Body of pancreas (tissue), 4 donors: Measurements from ENCODE around the gene PYGO2. TPM values are rescaled to one million over a fixed set of nuclear protein-coding genes. Genes with fewer than 3 reads are reported as not detected.
"Not testable (repeated sequence)": the region's sequence is repeated elsewhere in the genome, so short reads cannot be mapped to it uniquely, and the experiment has no call there.

Experiments used
- ATAC-seq: fragments of 150-250 bp; one replicate; pipeline ENCODE4 v1.9.1; 2016
- DNase-seq, 4 donors: peaks; one replicate each; pipeline ENCODE4 v3.0.0-alpha.2; 2019
- H3K27ac ChIP-seq, 4 donors: fragments of 200-600 bp; sonication (generic); 1 replicate in 3 of 4; 2 replicates in 1 of 4; pipeline versions ENCODE4 v1.5.1 to v1.6.1; 2016 to 2019; ENCODE audit warnings: mild to moderate bottlenecking in 1 of 4, mixed read lengths in 1 of 4, moderate library complexity in 1 of 4
- H3K27me3 ChIP-seq, 2 donors: fragments of 200-600 bp; sonication (generic); one replicate each; pipeline ENCODE4 v1.6.0; 2016; ENCODE audit warnings: mild to moderate bottlenecking in 1 of 2
- H3K36me3 ChIP-seq, 2 donors: fragments of 200-600 bp; sonication (generic); replicated peaks in 1 of 2; 2 replicates each; pipeline ENCODE4 v1.5.1; 2016; ENCODE audit warnings: low read depth in 2 of 2; ENCODE audit not compliant: insufficient read depth in 1 of 2
- H3K4me1 ChIP-seq: fragments of 200-600 bp; sonication (generic); one replicate; pipeline ENCODE4 v1.6.0; 2016
- H3K4me3 ChIP-seq, 2 donors: fragments of 200-600 bp; sonication (generic); 1 replicate in 1 of 2; 2 replicates in 1 of 2; pipeline ENCODE4 v1.5.1; 2016 to 2019
- H3K9me3 ChIP-seq, 3 donors: fragments of 200-600 bp; sonication (generic); 1 replicate in 2 of 3; 2 replicates in 1 of 3; pipeline ENCODE4 v1.5.1; 2016
- POLR2A ChIP-seq, 3 donors: fragments of 450-650 bp; IDR thresholded peaks; one replicate each; pipeline ENCODE4 v1.6.1; 2016; ENCODE audit warnings: antibody characterized with exemption in 3 of 3, mild to moderate bottlenecking in 2 of 3
- WGBS, 2 donors: methylation state at CpG; one replicate each; pipeline ENCODE4 v1.1.5; 2017; 5-methylcytosine and 5-hydroxymethylcytosine counted together
- intact Hi-C: fragments of 100-400 bp; cut with DNase I; formaldehyde crosslinking; loops from one replicate; pipeline ENCODE4 v1.15.1; 2023
- total RNA-seq, 2 donors: library from RNA; depleted of rRNA; stranded (reverse); fragments of >200 nt; gene quantifications; one replicate each; pipeline ENCODE4 v1.1.0, GENCODE V29; 2016
- TF ChIP-seq, protein P1 (sequence below), 7 experiments: fragments of 450-650 bp in 4 of 7; fragments of 200-600 bp in 3 of 7; sonication (generic) in 3 of 7; IDR thresholded peaks; one replicate each; pipeline ENCODE4 v1.5.1; 2016 to 2019; ENCODE audit warnings: antibody characterized with exemption in 7 of 7

Gene PYGO2
- total RNA-seq, 2 donors from 2014 or later, result 10.9 to 15.2 TPM

DNA sequence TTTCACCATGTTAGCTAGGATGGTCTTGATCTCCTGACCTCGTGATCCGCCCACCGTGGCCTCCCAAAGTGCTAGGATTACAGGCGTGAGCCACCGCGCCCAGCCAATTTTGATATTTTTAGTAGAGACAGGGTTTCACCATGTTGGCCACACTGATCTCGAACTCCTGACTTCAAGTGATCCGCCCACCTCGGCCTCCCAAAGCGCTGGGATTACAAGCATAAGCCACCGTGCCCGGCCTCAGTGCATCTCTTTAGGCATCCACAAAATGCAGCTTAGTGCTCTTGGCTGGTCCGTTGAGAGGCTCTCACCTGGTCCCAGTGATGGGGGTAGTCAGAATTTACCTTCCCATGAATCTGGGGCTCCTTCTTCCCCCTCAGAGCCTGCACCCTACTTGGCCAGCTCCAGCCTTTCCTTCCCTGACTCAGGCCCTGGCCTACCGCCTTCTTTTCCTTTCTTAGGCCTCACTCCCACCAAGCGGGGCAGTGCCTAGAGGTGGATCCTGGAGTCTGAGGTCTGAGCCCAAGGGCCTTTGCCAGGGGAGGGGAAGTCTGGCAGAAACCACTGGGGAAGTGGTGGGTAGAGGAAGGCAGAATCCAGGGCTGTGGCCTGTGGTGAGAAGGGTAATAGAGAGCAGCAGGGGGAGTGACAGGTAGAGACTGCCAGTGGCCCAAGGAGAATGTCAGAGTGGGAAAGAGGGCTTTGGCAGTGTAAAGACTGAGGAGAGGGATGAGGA, 35.6 kb upstream of the PYGO2 start:
- peaks cover 34% of the 10 kb centered on the region for H3K4me1 ChIP-seq
- ATAC-seq, result no peak
- no peaks in the 10 kb centered on the region for H3K36me3 ChIP-seq
- H3K4me3 ChIP-seq, result no peak overlapping the region
- H3K27ac ChIP-seq, result no peak overlapping the region
- no peaks in the 10 kb centered on the region for H3K27me3 ChIP-seq
- no peaks in the 10 kb centered on the region for H3K9me3 ChIP-seq
- no peak for DNase-seq
- WGBS, 2 donors, result 80 to 83% methylated on average over 15 of the region's 15 CpGs
- intact Hi-C loops, result no loop called here
- TF ChIP-seq POLR2A (IDR thresholded peaks at IDR 0.05), result no peak
- TF ChIP-seq, protein P1, sequence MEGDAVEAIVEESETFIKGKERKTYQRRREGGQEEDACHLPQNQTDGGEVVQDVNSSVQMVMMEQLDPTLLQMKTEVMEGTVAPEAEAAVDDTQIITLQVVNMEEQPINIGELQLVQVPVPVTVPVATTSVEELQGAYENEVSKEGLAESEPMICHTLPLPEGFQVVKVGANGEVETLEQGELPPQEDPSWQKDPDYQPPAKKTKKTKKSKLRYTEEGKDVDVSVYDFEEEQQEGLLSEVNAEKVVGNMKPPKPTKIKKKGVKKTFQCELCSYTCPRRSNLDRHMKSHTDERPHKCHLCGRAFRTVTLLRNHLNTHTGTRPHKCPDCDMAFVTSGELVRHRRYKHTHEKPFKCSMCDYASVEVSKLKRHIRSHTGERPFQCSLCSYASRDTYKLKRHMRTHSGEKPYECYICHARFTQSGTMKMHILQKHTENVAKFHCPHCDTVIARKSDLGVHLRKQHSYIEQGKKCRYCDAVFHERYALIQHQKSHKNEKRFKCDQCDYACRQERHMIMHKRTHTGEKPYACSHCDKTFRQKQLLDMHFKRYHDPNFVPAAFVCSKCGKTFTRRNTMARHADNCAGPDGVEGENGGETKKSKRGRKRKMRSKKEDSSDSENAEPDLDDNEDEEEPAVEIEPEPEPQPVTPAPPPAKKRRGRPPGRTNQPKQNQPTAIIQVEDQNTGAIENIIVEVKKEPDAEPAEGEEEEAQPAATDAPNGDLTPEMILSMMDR (IDR thresholded peaks at IDR 0.05), result no peak

DNA sequence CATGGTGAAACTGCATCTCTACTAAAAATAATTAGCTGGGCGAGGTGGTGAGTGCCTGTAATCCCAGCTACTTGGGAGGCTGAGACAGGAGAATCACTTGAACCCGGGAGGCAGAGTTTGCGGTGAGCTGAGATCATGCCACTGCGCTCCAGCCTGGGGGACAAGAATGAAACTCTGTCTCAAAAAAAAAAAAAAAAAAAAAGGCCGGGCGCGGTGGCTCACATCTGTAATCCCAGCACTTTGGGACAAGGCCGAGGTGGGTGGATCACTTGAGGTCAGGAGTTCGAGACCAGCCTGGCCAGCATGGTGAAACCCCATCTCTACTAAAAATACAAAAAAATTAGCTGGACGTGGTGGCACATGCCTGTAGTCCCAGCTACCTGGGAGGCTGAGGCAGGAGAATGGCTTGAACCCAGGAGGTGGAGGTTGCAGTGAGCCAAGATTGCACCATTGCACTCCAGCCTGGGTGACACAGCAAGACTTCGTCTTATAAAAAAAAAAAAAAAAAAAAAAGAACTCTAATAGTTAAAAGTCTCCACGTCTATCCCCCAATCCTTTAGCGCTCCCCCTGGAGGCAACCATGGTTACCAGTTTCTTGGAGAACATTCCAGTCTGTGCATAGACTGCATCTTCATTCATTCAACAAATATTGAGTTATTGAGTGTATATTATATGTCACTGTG, 33.9 kb upstream of the PYGO2 start:
- DNase-seq (peak; percentile 70 to 75 (median 73)), ATAC-seq (peak; percentile 25)
- 50 to 58% methylated on average over 13 of the region's 13 CpGs for WGBS, 2 donors
- H3K27me3 ChIP-seq, H3K4me3 ChIP-seq, intact Hi-C loops, H3K9me3 ChIP-seq, H3K36me3 ChIP-seq: not testable (repeated sequence)
- H3K27ac ChIP-seq, result peak overlapping the region in 1 of 4 donors; percentile 8
- TF ChIP-seq, protein P1 (IDR thresholded peaks at IDR 0.05), result peak in 5 of 7 experiments; percentile 19 to 51 (median 42)
- H3K4me1 ChIP-seq, result peaks cover 34% of the 10 kb centered on the region

DNA sequence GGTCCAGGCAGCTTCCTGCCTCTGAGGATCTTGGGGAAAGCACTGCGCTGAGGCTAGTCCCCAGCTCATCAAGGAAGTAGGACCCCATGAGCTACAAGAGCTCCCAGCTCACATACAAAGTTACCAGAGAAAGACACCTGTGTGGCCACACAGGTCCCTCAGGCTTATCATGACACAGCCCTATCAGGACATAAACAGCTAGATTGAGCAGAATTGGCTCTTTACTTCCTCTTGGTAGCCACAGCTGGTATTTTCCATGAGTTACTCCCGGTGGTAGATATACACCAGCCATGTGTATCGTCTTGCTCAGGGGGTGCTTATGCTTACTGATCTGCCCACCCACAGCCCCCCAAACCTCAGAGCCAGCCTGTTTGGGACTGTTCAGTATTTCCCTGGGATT, 33.0 kb upstream of the PYGO2 start:
- TF ChIP-seq, protein P1 (IDR thresholded peaks at IDR 0.05), result no peak
- TF ChIP-seq POLR2A (IDR thresholded peaks at IDR 0.05), result no peak
- peak overlapping the region in 2 of 4 donors; percentile 8 to 13 for H3K27ac ChIP-seq
- H3K9me3 ChIP-seq, result no peaks in the 10 kb centered on the region
- peaks cover 27% of the 10 kb centered on the region for H3K4me1 ChIP-seq
- no peaks in the 10 kb centered on the region for H3K27me3 ChIP-seq
- ATAC-seq (no peak), DNase-seq (no peak)
- 39 to 45% methylated on average over 3 of the region's 3 CpGs for WGBS, 2 donors
- H3K4me3 ChIP-seq, result no peak overlapping the region
- no peaks in the 10 kb centered on the region for H3K36me3 ChIP-seq
- intact Hi-C loops, result no loop called here

DNA sequence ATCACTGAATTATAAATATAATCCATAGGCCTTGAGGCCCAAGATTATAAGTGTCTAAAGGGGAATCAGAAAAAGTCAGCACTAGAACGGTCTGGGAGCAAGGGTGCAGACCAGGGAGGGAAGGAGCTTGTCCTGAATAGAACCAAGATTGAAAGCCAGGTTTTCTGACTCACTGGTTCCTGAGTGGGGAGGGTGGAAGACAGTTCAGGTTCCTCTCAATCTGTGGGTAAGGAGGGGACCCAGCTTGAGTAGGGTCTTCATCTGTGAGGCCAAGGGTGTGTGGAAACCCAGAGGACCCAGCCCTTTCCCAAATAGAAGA, 32.6 kb upstream of the PYGO2 start:
- Histone ChIP-seq H3K4me3 (no peak overlapping the region), H3K4me1 (peaks cover 23% of the 10 kb centered on the region), H3K27me3 (no peaks in the 10 kb centered on the region), H3K9me3 (no peaks in the 10 kb centered on the region), H3K27ac (peak overlapping the region in 1 of 4 donors; percentile 13), H3K36me3 (no peaks in the 10 kb centered on the region)
- ATAC-seq (no peak), DNase-seq (no peak)
- intact Hi-C loops, result no loop called here
- WGBS, 2 donors, result 40 to 72% methylated on average over 1 of the region's 1 CpG
- TF ChIP-seq, protein P1 (IDR thresholded peaks at IDR 0.05), result no peak
- TF ChIP-seq POLR2A (IDR thresholded peaks at IDR 0.05), result no peak
